ENCODE data around the gene BMP10.

GRCh38 chr2:68831686-68832232, 39.4 kb downstream of the BMP10 start:
- TF ChIP-seq, protein P1, sequence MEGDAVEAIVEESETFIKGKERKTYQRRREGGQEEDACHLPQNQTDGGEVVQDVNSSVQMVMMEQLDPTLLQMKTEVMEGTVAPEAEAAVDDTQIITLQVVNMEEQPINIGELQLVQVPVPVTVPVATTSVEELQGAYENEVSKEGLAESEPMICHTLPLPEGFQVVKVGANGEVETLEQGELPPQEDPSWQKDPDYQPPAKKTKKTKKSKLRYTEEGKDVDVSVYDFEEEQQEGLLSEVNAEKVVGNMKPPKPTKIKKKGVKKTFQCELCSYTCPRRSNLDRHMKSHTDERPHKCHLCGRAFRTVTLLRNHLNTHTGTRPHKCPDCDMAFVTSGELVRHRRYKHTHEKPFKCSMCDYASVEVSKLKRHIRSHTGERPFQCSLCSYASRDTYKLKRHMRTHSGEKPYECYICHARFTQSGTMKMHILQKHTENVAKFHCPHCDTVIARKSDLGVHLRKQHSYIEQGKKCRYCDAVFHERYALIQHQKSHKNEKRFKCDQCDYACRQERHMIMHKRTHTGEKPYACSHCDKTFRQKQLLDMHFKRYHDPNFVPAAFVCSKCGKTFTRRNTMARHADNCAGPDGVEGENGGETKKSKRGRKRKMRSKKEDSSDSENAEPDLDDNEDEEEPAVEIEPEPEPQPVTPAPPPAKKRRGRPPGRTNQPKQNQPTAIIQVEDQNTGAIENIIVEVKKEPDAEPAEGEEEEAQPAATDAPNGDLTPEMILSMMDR (IDR thresholded peaks at IDR 0.05), result no peak
- TF ChIP-seq POLR2A (IDR thresholded peaks at IDR 0.05), result no peak

All from adrenal gland (tissue), 5 donors.